GM12891 (cell line): ENCODE data around the gene HP1BP3.

Experiments used
- PAX5 ChIP-seq: IDR thresholded peaks from 2 replicates; pipeline ENCODE4 v1.6.1; 2011; ENCODE audit warnings: low read length, moderate library complexity, mild to moderate bottlenecking; ENCODE audit not compliant: insufficient read depth, severe bottlenecking
- POLR2A ChIP-seq: IDR thresholded peaks from 2 replicates; pipeline ENCODE4 v1.6.1; 2011; ENCODE audit warnings: low read depth, low read length, control low read depth
- POLR2AphosphoS5 ChIP-seq: IDR thresholded peaks from 2 replicates; pipeline ENCODE4 v1.6.1; 2011; ENCODE audit warnings: low read depth, low read length, control low read depth
- SPI1 ChIP-seq: IDR thresholded peaks from 2 replicates; pipeline ENCODE4 v1.6.1; 2011; ENCODE audit warnings: low read depth, low read length, control low read depth
- TAF1 ChIP-seq: IDR thresholded peaks from 2 replicates; pipeline ENCODE4 v1.6.1; 2011; ENCODE audit warnings: low read depth, low read length, control low read depth

DNA sequence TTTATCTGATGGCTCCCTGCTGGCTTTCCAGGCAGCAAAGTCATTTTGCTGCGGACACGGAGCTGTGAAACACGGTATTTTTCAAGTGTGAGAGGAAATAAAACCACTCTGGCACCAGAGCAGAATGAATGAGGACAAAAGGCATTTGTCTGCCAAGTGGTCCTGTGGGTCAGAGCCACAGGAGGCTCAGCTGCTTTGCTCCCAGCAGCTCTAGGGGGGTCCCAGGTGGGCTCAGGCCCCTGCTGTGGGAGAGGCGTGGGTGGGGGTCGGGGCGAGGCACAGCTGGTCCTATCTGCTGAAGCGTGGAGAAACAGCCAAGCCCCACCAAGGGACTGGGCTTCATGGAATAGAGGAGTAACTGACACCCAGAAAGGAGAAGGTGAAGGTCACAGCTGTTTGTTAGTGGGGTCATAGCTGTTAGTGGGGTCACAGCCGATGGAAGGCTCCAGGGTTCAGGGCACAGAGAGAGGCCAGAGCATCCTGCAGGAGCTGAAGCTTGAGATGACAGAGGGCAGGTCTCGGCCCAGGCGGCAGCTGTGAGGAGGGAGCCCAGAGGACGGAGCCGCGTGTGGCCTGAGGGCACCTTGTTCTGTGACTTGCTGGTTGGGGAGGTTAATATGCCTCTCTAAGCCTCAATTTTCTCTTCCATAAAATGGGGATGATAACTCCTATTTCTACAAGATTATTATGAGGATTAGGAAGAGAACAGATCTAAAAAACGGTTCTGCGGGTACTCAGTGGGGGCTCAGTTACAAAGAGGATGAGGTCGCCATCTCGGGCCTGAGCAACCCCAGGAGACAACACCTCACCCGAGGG lies 76.4 kb downstream of the HP1BP3 start:
- TF ChIP-seq POLR2A, result no peak
- TF ChIP-seq POLR2AphosphoS5, result no peak
- no peak for TF ChIP-seq TAF1
- TF ChIP-seq PAX5, result no peak
- TF ChIP-seq SPI1, result no peak
